HCT116 (cell line): ENCODE results near the gene PNPLA6. TPM values are rescaled to one million over a fixed set of nuclear protein-coding genes. Genes with fewer than 3 reads are reported as not detected.

Source experiments
- ATAC-seq: fragments of 200-7000 bp; cut with Tn5 transposase; 2 replicates; pipeline ENCODE4 v1.9.1; 2020; ENCODE audit warnings: mild to moderate bottlenecking, moderate library complexity
- BruUV-seq: library from RNA; stranded (reverse); fragments of 400-500 nt; replicated peaks from 2 replicates; lab custom pipeline; 2021; lab: Mats Ljungman, UMichigan
- CTCF ChIA-PET: fragments of 300-600 bp; sonication (Branson Sonifier 250); formaldehyde crosslinking; loops from one replicate; lab custom pipeline; 2021; ENCODE audit warnings: antibody characterized with exemption; lab: Charles Lee
- POLR2A ChIA-PET: fragments of 300-600, 350-600 bp; sonication (Branson Sonifier 250); formaldehyde crosslinking; loops from one replicate; lab custom pipeline; 2021; ENCODE audit warnings: antibody characterized with exemption; lab: Charles Lee
- RAD21 ChIA-PET, 2 experiments: fragments of 300-600 bp; sonication (Branson Sonifier 250); formaldehyde crosslinking; loops; one replicate each; lab custom pipeline; 2023; ENCODE audit warnings: low total read pairs in 2 of 2; ENCODE audit not compliant: uncharacterized antibody in 2 of 2, unreplicated experiment in 2 of 2, low non-redundant PET in 1 of 2; lab: Charles Lee
- DNase-seq: peaks from one replicate; pipeline ENCODE4 v3.0.0-alpha.2; 2010; ENCODE audit warnings: low read depth, low spot score
- H2AFZ ChIP-seq: fragments of 200-600 bp; shearing (Covaris generic), sonication (generic); 2 replicates; pipeline ENCODE4 v1.6.1; 2017; ENCODE audit warnings: low read depth, mixed run types, mixed read lengths, antibody characterized with exemption, low read length; ENCODE audit not compliant: poor library complexity, severe bottlenecking
- H3K27ac ChIP-seq: 2 replicates; pipeline ENCODE4 v1.5.1; 2012; ENCODE audit warnings: low read depth, low read length
- H3K27me3 ChIP-seq: fragments of 200-600 bp; sonication (generic); 2 replicates; pipeline ENCODE4 v1.6.1; 2016; ENCODE audit warnings: mixed run types, low read length, mixed read lengths; ENCODE audit not compliant: insufficient read depth
- H3K36me3 ChIP-seq, 2 experiments: fragments of 200-500 bp in 1 of 2; fragments of 200-600 bp in 1 of 2; sonication (Bioruptor generic) in 1 of 2; sonication (generic) in 1 of 2; 2 replicates each; pipeline versions ENCODE4 v1.5.1 to v1.6.1; 2014 to 2016; ENCODE audit warnings: low read length in 2 of 2, inconsistent platforms in 1 of 2, mixed read lengths in 1 of 2, mixed run types in 1 of 2; ENCODE audit not compliant: insufficient read depth in 2 of 2, control insufficient read depth in 1 of 2
- H3K4me1 ChIP-seq, 2 experiments: fragments of 200-600 bp in 1 of 2; sonication (generic) in 1 of 2; 2 replicates each; pipeline versions ENCODE4 v1.5.1 to v1.6.1; 2012 to 2017; ENCODE audit warnings: low read length in 2 of 2, inconsistent platforms in 1 of 2, mild to moderate bottlenecking in 1 of 2, mixed read lengths in 1 of 2, mixed run types in 1 of 2, moderate library complexity in 1 of 2; ENCODE audit not compliant: insufficient read depth in 2 of 2, control insufficient read depth in 1 of 2
- H3K4me2 ChIP-seq: fragments of 200-600 bp; sonication (generic); 2 replicates; pipeline ENCODE4 v1.6.1; 2017; ENCODE audit warnings: mixed run types, low read length, mixed read lengths
- H3K4me3 ChIP-seq, 2 experiments: fragments of 200-600 bp in 1 of 2; sonication (generic) in 1 of 2; replicated peaks in 1 of 2; 2 replicates each; pipeline ENCODE4 v1.5.1; 2011 to 2016; ENCODE audit warnings: low read length in 2 of 2, control low read depth in 1 of 2, low read depth in 1 of 2, mild to moderate bottlenecking in 1 of 2, mixed read lengths in 1 of 2, mixed run types in 1 of 2
- H3K79me2 ChIP-seq: fragments of 200-600 bp; sonication (generic); 2 replicates; pipeline ENCODE4 v1.6.1; 2017; ENCODE audit warnings: mild to moderate bottlenecking, mixed run types, low read length, moderate library complexity, mixed read lengths; ENCODE audit not compliant: insufficient read depth
- H3K9ac ChIP-seq: fragments of 200-600 bp; sonication (generic); 2 replicates; pipeline ENCODE4 v1.6.1; 2016; ENCODE audit warnings: low read length, mixed read lengths
- H3K9me2 ChIP-seq: fragments of 200-600 bp; sonication (generic), shearing (Covaris generic); 2 replicates; pipeline ENCODE4 v1.6.1; 2017; ENCODE audit warnings: mixed run types, mild to moderate bottlenecking, moderate library complexity; ENCODE audit not compliant: insufficient read depth
- H3K9me3 ChIP-seq, 2 experiments: fragments of 200-500 bp in 1 of 2; fragments of 200-600 bp in 1 of 2; sonication (Bioruptor generic) in 1 of 2; sonication (generic) in 1 of 2; 2 replicates each; pipeline ENCODE4 v1.6.1; 2014 to 2017; ENCODE audit warnings: low read length in 2 of 2, mixed read lengths in 2 of 2, inconsistent platforms in 1 of 2, low read depth in 1 of 2, mild to moderate bottlenecking in 1 of 2, mixed run types in 1 of 2, moderate library complexity in 1 of 2; ENCODE audit not compliant: control insufficient read depth in 1 of 2, insufficient read depth in 1 of 2
- H4K20me1 ChIP-seq: fragments of 200-600 bp; sonication (generic), shearing (Covaris generic); 2 replicates; pipeline ENCODE4 v1.6.1; 2017; ENCODE audit warnings: mixed run types, mild to moderate bottlenecking, moderate library complexity; ENCODE audit not compliant: insufficient read depth
- EZH2phosphoT487 ChIP-seq: fragments of 200-600 bp; IDR thresholded peaks from 2 replicates; pipeline ENCODE4 v1.6.1; 2018; ENCODE audit warnings: antibody characterized with exemption, borderline replicate concordance
- POLR2A ChIP-seq: IDR thresholded peaks from 2 replicates; pipeline ENCODE4 v1.7.0; 2011; ENCODE audit warnings: borderline replicate concordance; ENCODE audit not compliant: insufficient read depth, insufficient read length; ENCODE audit errors: extremely low read depth
- POLR2AphosphoS5 ChIP-seq: IDR thresholded peaks from 2 replicates; pipeline ENCODE4 v1.6.1; 2011; ENCODE audit warnings: mild to moderate bottlenecking, low read depth, low read length, moderate library complexity
- RAD21 ChIP-seq: IDR thresholded peaks from 2 replicates; pipeline ENCODE4 v1.6.1; 2012; ENCODE audit warnings: low read depth, mild to moderate bottlenecking
- TCF7L2 ChIP-seq: IDR thresholded peaks from 2 replicates; pipeline ENCODE4 v1.7.0; 2011; ENCODE audit warnings: borderline replicate concordance, inconsistent platforms; ENCODE audit not compliant: insufficient read depth, insufficient read length; ENCODE audit errors: extremely low read depth
- intact Hi-C: fragments of 100-400 bp; cut with micrococcal nuclease; formaldehyde crosslinking; loops from 2 replicates; pipeline ENCODE4 v1.10.0; 2022
- total RNA-seq: library from RNA; stranded (reverse); gene quantifications from one replicate; pipeline ENCODE4 v1.2.1, GENCODE V29; 2021; ENCODE audit not compliant: unreplicated experiment
- TF ChIP-seq, protein P1 (sequence below): IDR thresholded peaks from 2 replicates; pipeline ENCODE4 v1.6.1; 2012; ENCODE audit warnings: low read depth
- TF ChIP-seq, protein P2 (sequence below), 3 experiments: fragments of 200-600 bp in 1 of 3; sonication (generic) in 1 of 3; IDR thresholded peaks in 2 of 3; conservative IDR thresholded peaks in 1 of 3; 2 replicates each; pipeline ENCODE4 v1.5.1; 2012 to 2017; ENCODE audit warnings: low read depth in 2 of 3, low read length in 2 of 3, antibody characterized with exemption in 1 of 3, borderline replicate concordance in 1 of 3, control low read depth in 1 of 3, mild to moderate bottlenecking in 1 of 3, mixed read lengths in 1 of 3, mixed run types in 1 of 3, moderate library complexity in 1 of 3; ENCODE audit not compliant: insufficient read depth in 1 of 3
- TF ChIP-seq, protein P3 (sequence below): IDR thresholded peaks from 2 replicates; pipeline ENCODE4 v1.6.1; 2011; ENCODE audit warnings: mild to moderate bottlenecking, low read length, moderate library complexity; ENCODE audit not compliant: insufficient replicate concordance; ENCODE audit errors: extremely low read depth

PNPLA6 gene
- total RNA-seq, 1 experiment from 2014 or later = 159 TPM

DNA sequence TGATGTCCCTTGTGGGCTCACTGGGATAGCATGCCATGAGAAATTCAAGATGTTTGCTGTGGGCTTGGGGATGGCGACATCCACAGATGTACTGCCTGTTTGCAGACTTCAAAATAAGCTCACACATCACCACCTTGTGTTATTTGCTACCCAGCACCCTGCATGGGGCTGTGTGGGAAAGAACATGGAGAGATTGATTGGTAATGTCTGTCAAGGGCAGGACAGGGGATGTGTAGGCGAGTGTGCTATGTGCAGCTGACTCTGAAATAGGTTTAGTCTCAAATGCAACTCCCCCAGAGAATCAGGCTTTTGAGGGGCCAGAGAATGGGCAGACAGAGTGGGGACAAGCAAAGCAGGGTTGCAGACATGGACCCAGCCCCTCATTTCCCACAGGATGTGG, 24.7 kb downstream of the PNPLA6 start:
- CTCF ChIA-PET = interaction anchor here (1.6 kb wide), 1 partner anchor 8 kb away, joined by 8 read pairs; no protein-coding TSS in a partner anchor

More for the DNA sequence above, 24.7 kb downstream of the PNPLA6 start:
- Histone ChIP-seq H3K36me3 (peaks cover 3 to 8% of the 10 kb centered on the region in 2 experiments; a peak in 3 of 4 replicates), H3K27me3 (no peaks in the 10 kb centered on the region), H3K27ac (no peak overlapping the region), H3K79me2 (no peaks in the 10 kb centered on the region), H3K9me3 (no peaks in the 10 kb centered on the region), H3K4me1 (no peaks in the 10 kb centered on the region), H3K4me2 (no peak overlapping the region), H4K20me1 (no peaks in the 10 kb centered on the region), H3K9me2 (no peaks in the 10 kb centered on the region), H3K9ac (no peak overlapping the region), H3K4me3 (no peak overlapping the region), H2AFZ (no peak overlapping the region)
- TF ChIP-seq, protein P1, sequence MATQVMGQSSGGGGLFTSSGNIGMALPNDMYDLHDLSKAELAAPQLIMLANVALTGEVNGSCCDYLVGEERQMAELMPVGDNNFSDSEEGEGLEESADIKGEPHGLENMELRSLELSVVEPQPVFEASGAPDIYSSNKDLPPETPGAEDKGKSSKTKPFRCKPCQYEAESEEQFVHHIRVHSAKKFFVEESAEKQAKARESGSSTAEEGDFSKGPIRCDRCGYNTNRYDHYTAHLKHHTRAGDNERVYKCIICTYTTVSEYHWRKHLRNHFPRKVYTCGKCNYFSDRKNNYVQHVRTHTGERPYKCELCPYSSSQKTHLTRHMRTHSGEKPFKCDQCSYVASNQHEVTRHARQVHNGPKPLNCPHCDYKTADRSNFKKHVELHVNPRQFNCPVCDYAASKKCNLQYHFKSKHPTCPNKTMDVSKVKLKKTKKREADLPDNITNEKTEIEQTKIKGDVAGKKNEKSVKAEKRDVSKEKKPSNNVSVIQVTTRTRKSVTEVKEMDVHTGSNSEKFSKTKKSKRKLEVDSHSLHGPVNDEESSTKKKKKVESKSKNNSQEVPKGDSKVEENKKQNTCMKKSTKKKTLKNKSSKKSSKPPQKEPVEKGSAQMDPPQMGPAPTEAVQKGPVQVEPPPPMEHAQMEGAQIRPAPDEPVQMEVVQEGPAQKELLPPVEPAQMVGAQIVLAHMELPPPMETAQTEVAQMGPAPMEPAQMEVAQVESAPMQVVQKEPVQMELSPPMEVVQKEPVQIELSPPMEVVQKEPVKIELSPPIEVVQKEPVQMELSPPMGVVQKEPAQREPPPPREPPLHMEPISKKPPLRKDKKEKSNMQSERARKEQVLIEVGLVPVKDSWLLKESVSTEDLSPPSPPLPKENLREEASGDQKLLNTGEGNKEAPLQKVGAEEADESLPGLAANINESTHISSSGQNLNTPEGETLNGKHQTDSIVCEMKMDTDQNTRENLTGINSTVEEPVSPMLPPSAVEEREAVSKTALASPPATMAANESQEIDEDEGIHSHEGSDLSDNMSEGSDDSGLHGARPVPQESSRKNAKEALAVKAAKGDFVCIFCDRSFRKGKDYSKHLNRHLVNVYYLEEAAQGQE = no peak
- TF ChIP-seq, protein P2, sequence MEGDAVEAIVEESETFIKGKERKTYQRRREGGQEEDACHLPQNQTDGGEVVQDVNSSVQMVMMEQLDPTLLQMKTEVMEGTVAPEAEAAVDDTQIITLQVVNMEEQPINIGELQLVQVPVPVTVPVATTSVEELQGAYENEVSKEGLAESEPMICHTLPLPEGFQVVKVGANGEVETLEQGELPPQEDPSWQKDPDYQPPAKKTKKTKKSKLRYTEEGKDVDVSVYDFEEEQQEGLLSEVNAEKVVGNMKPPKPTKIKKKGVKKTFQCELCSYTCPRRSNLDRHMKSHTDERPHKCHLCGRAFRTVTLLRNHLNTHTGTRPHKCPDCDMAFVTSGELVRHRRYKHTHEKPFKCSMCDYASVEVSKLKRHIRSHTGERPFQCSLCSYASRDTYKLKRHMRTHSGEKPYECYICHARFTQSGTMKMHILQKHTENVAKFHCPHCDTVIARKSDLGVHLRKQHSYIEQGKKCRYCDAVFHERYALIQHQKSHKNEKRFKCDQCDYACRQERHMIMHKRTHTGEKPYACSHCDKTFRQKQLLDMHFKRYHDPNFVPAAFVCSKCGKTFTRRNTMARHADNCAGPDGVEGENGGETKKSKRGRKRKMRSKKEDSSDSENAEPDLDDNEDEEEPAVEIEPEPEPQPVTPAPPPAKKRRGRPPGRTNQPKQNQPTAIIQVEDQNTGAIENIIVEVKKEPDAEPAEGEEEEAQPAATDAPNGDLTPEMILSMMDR (IDR thresholded peaks at IDR 0.05 in 2 of 3, conservative IDR thresholded peaks at IDR 0.05 in 1 of 3; ENCODE audit: borderline replicate concordance in 1 of 3, insufficient read depth in 1 of 3, low read depth in 2 of 3, low read length in 2 of 3) = no peak
- no peak for TF ChIP-seq TCF7L2
- no peak for TF ChIP-seq RAD21
- TF ChIP-seq POLR2A = no peak
- TF ChIP-seq POLR2AphosphoS5 = no peak
- no peak for TF ChIP-seq EZH2phosphoT487
- TF ChIP-seq, protein P3, sequence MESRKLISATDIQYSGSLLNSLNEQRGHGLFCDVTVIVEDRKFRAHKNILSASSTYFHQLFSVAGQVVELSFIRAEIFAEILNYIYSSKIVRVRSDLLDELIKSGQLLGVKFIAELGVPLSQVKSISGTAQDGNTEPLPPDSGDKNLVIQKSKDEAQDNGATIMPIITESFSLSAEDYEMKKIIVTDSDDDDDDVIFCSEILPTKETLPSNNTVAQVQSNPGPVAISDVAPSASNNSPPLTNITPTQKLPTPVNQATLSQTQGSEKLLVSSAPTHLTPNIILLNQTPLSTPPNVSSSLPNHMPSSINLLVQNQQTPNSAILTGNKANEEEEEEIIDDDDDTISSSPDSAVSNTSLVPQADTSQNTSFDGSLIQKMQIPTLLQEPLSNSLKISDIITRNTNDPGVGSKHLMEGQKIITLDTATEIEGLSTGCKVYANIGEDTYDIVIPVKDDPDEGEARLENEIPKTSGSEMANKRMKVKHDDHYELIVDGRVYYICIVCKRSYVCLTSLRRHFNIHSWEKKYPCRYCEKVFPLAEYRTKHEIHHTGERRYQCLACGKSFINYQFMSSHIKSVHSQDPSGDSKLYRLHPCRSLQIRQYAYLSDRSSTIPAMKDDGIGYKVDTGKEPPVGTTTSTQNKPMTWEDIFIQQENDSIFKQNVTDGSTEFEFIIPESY = no peak
- ChIA-PET RAD21 (no interaction called here), POLR2A (interaction anchor here (0.6 kb wide), 1 partner anchor 83 kb away, joined by 3 read pairs; no protein-coding TSS in a partner anchor)
- ATAC-seq (no peak), DNase-seq (no peak)
- intact Hi-C loops = no loop called here
- BruUV-seq = no TSS peak
